Subcutaneous adipose tissue (tissue), 4 donors: ENCODE data around the gene SPACA6. TPM values are rescaled to one million over a fixed set of nuclear protein-coding genes. Genes with fewer than 3 reads are reported as not detected.

Source experiments
- total RNA-seq, 4 donors: library from RNA; depleted of rRNA; stranded (reverse); fragments of >200 nt; gene quantifications; one replicate each; pipeline ENCODE4 v1.1.0, GENCODE V29; 2016
- TF ChIP-seq, protein P1 (sequence below): fragments of 450-650 bp; IDR thresholded peaks from one replicate; pipeline ENCODE4 v1.5.1; 2016; ENCODE audit warnings: low read depth, mild to moderate bottlenecking, control low read depth, antibody characterized with exemption, moderate library complexity

The SPACA6 gene
- total RNA-seq, 4 donors from 2014 or later = 2.6 to 10.8 (median 7.0) TPM

DNA sequence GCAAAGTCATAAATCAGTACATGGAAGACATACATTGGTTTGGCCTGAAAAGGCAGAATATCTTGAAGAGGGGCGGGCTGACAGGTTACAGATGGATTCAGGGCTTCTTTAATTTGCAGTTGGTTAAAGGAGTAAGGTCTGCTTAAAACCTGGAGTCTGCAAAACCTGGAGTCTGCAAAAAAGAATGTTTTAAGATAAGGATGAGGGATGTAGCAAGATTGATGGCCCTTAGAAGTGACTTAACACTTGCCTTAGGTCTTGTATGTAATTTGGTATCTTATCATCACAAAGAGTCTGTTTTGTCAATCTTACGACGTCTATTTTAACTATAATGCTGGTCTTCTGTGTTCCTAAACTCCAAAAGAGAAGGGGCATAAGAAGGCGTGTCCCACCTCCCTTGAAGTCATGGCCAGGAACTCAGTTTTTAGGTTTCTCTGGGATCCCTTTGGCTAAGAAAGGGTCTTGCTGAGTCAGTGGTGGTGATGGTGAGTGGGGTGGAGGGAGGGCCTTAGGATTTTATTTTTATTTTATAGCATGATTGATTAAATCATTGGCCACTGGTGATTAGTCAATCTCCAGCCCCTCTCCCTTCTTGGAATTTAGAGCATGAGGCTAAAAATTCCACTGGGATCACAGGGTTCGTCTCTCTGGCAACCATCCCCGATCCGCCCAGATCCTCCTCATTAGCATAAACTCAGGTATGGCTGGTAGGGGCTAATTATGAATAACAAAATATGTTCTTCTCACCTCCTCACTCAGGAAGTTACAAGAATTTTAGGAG lies 40.8 kb downstream of the SPACA6 start:
- TF ChIP-seq, protein P1, sequence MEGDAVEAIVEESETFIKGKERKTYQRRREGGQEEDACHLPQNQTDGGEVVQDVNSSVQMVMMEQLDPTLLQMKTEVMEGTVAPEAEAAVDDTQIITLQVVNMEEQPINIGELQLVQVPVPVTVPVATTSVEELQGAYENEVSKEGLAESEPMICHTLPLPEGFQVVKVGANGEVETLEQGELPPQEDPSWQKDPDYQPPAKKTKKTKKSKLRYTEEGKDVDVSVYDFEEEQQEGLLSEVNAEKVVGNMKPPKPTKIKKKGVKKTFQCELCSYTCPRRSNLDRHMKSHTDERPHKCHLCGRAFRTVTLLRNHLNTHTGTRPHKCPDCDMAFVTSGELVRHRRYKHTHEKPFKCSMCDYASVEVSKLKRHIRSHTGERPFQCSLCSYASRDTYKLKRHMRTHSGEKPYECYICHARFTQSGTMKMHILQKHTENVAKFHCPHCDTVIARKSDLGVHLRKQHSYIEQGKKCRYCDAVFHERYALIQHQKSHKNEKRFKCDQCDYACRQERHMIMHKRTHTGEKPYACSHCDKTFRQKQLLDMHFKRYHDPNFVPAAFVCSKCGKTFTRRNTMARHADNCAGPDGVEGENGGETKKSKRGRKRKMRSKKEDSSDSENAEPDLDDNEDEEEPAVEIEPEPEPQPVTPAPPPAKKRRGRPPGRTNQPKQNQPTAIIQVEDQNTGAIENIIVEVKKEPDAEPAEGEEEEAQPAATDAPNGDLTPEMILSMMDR = no peak

DNA sequence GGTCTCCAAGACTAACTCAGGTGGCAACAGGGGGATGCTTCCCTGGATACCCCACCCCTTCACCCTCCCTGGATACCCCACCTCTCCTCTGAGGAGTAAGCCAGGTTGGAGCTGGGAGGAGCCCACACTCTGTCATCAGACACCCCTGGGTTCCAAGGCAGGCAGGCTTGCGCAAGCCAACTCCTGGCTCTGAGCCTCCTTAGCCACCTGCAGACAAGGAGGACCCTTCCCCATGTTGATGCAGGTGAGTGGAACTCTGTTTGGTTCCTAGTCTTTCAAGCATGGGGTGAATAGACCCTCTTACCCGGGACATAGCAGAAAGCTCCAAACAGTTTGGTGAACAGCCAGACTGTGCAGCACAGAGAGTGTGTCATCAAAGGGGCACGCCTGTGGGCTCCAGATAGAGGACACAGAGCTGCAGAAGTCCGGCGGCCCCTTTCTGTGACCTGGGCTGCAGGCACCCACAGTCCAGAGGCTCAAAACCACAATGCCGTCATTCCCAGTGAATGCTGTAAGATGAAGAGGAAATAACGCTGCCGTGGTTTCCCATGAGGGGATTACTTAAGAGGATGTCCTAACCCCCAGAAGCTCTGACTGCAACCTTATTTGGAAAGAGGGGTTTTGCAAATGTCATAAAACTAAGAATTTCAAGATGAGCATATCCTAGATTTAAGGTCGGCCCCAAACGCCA lies 42.8 kb downstream of the SPACA6 start:
- TF ChIP-seq, protein P1 = no peak

DNA sequence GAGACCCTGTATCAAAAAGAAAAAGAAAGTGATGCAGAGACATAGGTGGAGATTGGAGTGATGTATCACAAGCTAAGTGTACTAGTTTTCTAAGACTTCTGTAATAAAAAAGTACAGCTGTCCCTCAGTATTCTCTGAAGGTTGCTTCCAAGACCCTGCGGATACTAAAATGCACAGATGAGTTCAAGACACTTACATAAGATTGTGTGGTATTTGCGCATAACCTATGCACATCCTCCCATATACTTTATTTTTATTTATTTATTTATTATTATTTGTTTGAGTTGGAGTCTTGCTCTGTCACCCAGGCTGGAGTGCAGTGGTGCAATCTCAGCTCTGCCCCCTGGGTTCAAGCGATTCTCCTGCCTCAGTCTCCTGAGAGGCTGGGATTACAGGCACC lies 44.3 kb downstream of the SPACA6 start:
- TF ChIP-seq, protein P1 = no peak

DNA sequence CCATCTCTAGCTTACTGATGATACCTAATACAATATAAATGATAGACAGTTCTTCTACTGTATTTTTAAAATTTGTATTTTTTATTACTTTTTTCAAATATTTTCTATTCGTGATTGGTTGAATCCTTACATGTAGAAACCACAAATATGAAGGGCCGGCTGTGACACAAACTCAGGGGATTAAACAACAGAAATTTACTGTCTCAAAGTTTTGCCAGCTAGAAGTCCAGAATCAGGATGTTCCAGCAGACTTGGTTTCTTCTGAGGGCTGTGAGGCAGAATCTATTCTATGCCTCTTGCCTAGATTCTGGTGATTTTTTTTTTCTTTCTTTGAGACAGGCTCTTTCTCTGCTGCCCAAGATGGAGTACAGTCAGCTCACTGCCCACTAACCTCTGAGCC lies 44.8 kb downstream of the SPACA6 start:
- TF ChIP-seq, protein P1 = no peak

DNA sequence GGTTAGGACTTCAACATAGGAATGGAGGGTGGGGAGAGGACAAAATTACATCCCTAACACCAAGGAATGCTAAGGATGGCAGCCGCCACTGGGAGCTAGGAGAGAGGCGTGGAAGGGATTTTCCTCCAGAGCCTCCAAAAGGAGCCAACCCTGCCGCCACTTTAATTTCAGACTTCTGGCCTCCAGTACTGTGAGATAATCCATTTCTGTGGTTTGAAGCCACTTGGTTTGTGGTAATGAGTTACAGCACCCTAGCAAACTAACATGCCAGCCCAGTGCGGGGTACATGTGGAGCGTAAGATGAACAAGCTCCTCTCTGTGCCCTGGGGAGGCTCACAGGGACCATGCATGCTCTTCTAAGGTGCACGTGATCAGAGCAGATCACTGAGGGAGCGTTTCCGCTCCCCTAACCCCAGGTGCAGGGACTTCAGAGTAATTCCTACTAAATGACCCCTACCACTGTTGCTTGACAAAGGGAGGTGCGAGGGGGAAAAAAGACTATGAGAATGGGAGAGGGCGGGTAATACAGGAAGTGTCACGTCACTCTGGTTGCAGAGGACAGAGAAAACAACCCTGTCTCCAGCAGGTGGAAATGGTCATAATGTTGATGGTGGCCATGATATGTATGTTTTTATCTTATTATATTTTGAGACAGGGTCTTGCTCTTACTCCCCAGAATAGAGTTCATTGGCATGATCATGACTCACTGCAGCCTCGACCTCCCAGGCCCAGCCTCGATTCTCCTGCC lies 46.5 kb downstream of the SPACA6 start:
- TF ChIP-seq, protein P1 = no peak

DNA sequence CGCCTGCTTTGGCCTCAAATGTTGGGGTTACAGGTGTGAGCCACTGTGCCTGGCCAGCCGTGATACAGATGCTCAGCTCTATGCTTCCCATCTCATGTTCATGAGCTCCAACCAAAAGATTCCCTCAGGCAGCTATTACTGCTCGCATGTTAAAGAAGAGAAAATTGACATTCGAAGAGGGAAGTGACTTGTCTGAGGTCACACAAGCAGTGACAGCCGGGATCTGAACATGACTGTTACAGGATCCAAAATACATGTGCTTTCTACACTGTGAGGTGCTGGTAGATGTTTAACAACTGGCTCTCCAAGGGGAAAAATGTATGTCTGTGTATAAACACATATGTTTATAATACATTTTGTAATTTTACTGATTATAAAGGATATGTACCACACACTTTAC lies 47.2 kb downstream of the SPACA6 start:
- TF ChIP-seq, protein P1 = no peak

DNA sequence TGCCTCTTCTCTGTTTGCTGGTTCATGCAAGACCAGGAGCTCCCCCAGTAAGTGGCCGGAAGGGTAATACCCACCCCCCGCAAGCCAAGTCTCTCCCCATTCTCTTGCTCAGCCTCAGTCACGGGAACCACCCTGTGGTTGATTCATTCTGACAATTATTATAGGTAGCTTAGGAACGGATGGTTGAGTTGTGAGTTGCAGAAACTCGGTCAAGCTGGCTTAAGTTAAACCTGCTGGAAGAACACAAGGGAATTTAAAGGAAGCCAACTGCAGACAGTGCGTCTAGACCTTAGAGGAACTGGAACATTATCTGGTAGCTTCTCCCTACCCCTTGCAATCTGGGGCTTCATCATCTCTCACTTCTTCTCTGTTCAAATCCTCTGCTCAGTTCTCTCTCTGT lies 49.7 kb downstream of the SPACA6 start:
- TF ChIP-seq, protein P1 = no peak
